VCaP (cell line): ENCODE data around the gene SIM1.

Experiments
- H3K27ac ChIP-seq: fragments of 450-650 bp; 2 replicates; pipeline ENCODE4 v1.5.1; 2017
- CTCF ChIP-seq: fragments of 450-650 bp; conservative IDR thresholded peaks from 2 replicates; pipeline ENCODE4 v1.5.1; 2017; ENCODE audit warnings: mild to moderate bottlenecking, moderate library complexity

Gene SIM1

GRCh38 chr6:100404051-100404450 lies 60.7 kb downstream of the SIM1 start:
- no peak for TF ChIP-seq CTCF
- H3K27ac ChIP-seq: no peak overlapping the region

- TF ChIP-seq CTCF: no peak
- H3K27ac ChIP-seq: no peak overlapping the region
Observed at GRCh38 chr6:100393493-100393892, 71.2 kb downstream of the SIM1 start.

- TF ChIP-seq CTCF: no peak
- H3K27ac ChIP-seq: no peak overlapping the region
Observed at GRCh38 chr6:100392423-100392822, 72.3 kb downstream of the SIM1 start.

GRCh38 chr6:100388868-100389519 lies 75.7 kb downstream of the SIM1 start:
- no peak overlapping the region for H3K27ac ChIP-seq
- TF ChIP-seq CTCF: no peak

- no peak for TF ChIP-seq CTCF
- no peak overlapping the region for H3K27ac ChIP-seq
Observed at GRCh38 chr6:100382767-100383195, 81.9 kb downstream of the SIM1 start.

GRCh38 chr6:100382031-100382430 lies 82.7 kb downstream of the SIM1 start:
- no peak for TF ChIP-seq CTCF
- no peak overlapping the region for H3K27ac ChIP-seq

GRCh38 chr6:100381111-100381510 lies 83.6 kb downstream of the SIM1 start:
- no peak overlapping the region for H3K27ac ChIP-seq
- no peak for TF ChIP-seq CTCF
